HG02759 (cell line): ENCODE data around the gene DNAJB6.

ENCODE experiments used
- ATAC-seq: cut with Tn5 transposase; IDR thresholded peaks from one replicate; pipeline ENCODE4 v1.9.1; 2021; ENCODE audit warnings: mild to moderate bottlenecking, moderate library complexity; ENCODE audit not compliant: unreplicated experiment

DNAJB6 gene

GRCh38 chr7:157425137-157425731 is 88.4 kb downstream of the DNAJB6 start:
- no peak for ATAC-seq

- no peak for ATAC-seq
Measured at GRCh38 chr7:157425761-157426160, 89.0 kb downstream of the DNAJB6 start.

- no peak for ATAC-seq
Measured at GRCh38 chr7:157426463-157427301, 89.9 kb downstream of the DNAJB6 start.

- ATAC-seq, result no peak
Measured at GRCh38 chr7:157427811-157428553, 91.2 kb downstream of the DNAJB6 start.

GRCh38 chr7:157428554-157428945 is 91.7 kb downstream of the DNAJB6 start:
- no peak for ATAC-seq

GRCh38 chr7:157429001-157429679 is 92.3 kb downstream of the DNAJB6 start:
- ATAC-seq, result no peak

- ATAC-seq, result no peak
Measured at GRCh38 chr7:157429680-157430224, 92.9 kb downstream of the DNAJB6 start.

GRCh38 chr7:157430721-157431120 is 93.9 kb downstream of the DNAJB6 start:
- no peak for ATAC-seq

GRCh38 chr7:157431173-157431950 is 94.6 kb downstream of the DNAJB6 start:
- ATAC-seq, result no peak

- no peak for ATAC-seq
Measured at GRCh38 chr7:157431951-157432540, 95.2 kb downstream of the DNAJB6 start.

GRCh38 chr7:157432541-157432956 is 95.7 kb downstream of the DNAJB6 start:
- ATAC-seq, result peak; percentile 29

- ATAC-seq, result peak; percentile 56
Measured at GRCh38 chr7:157432957-157433576, 96.3 kb downstream of the DNAJB6 start.

- no peak for ATAC-seq
Measured at GRCh38 chr7:157433628-157434027, 96.8 kb downstream of the DNAJB6 start.

GRCh38 chr7:157434231-157434630 is 97.4 kb downstream of the DNAJB6 start:
- no peak for ATAC-seq

- ATAC-seq, result no peak
Measured at GRCh38 chr7:157434701-157435100, 97.9 kb downstream of the DNAJB6 start.

- ATAC-seq, result no peak
Measured at GRCh38 chr7:157436076-157436475, 99.3 kb downstream of the DNAJB6 start.

- no peak for ATAC-seq
Measured at GRCh38 chr7:157436763-157437480, 100.1 kb downstream of the DNAJB6 start.

GRCh38 chr7:157437519-157438061 is 100.8 kb downstream of the DNAJB6 start:
- ATAC-seq, result no peak
